ENCODE data around the gene ARHGAP40.

Gene ARHGAP40

GRCh38 chr20:38563802-38564431 lies 37.7 kb upstream of the ARHGAP40 start:
- no peak overlapping the region for H3K4me3 ChIP-seq (ENCODE audit: low read length)
- DNase-seq (ENCODE audit: low read depth), result no peak
- no peak for TF ChIP-seq CTCF (conservative IDR thresholded peaks at IDR 0.05; ENCODE audit: low read length)

GRCh38 chr20:38564680-38565079 lies 36.9 kb upstream of the ARHGAP40 start:
- DNase-seq (ENCODE audit: low read depth), result no peak
- no peak overlapping the region for H3K4me3 ChIP-seq (ENCODE audit: low read length)
- TF ChIP-seq CTCF (conservative IDR thresholded peaks at IDR 0.05; ENCODE audit: low read length), result no peak

- H3K4me3 ChIP-seq (ENCODE audit: low read length), result no peak overlapping the region
- TF ChIP-seq CTCF (conservative IDR thresholded peaks at IDR 0.05; ENCODE audit: low read length), result no peak
- DNase-seq (ENCODE audit: low read depth), result no peak
Observed at GRCh38 chr20:38566036-38566598, 35.5 kb upstream of the ARHGAP40 start.

- no peak for DNase-seq (ENCODE audit: low read depth)
- no peak overlapping the region for H3K4me3 ChIP-seq (ENCODE audit: low read length)
- no peak for TF ChIP-seq CTCF (conservative IDR thresholded peaks at IDR 0.05; ENCODE audit: low read length)
Observed at GRCh38 chr20:38569747-38570525, 31.7 kb upstream of the ARHGAP40 start.

- peak; percentile 32 for DNase-seq (ENCODE audit: low read depth)
- H3K4me3 ChIP-seq (ENCODE audit: low read length), result no peak overlapping the region
- TF ChIP-seq CTCF (conservative IDR thresholded peaks at IDR 0.05; ENCODE audit: low read length), result no peak
Observed at GRCh38 chr20:38573413-38573812, 28.2 kb upstream of the ARHGAP40 start.

GRCh38 chr20:38579219-38579910 lies 22.2 kb upstream of the ARHGAP40 start:
- TF ChIP-seq CTCF (conservative IDR thresholded peaks at IDR 0.05; ENCODE audit: low read length), result no peak
- no peak for DNase-seq (ENCODE audit: low read depth)
- H3K4me3 ChIP-seq (ENCODE audit: low read length), result no peak overlapping the region
